HG03039 (cell line): ENCODE data around the gene INPPL1.
"Not testable (repeated sequence)": the region's sequence is repeated elsewhere in the genome, so short reads cannot be mapped to it uniquely, and the experiment has no call there.

Experiments
- ATAC-seq: cut with Tn5 transposase; IDR thresholded peaks from one replicate; pipeline ENCODE4 v1.9.1; 2021; ENCODE audit warnings: mild to moderate bottlenecking, moderate library complexity; ENCODE audit not compliant: unreplicated experiment

Gene INPPL1

GRCh38 chr11:72224564-72225410 is at the start of gene INPPL1:
INPPL1 (plus strand) TSS chr11:72224767; CDS start chr11:72224985, 218 bp downstream.
- no peak for ATAC-seq

- no peak for ATAC-seq
Observed at GRCh38 chr11:72177656-72178055, 46.9 kb upstream of the INPPL1 start.

GRCh38 chr11:72179049-72179803 is 45.3 kb upstream of the INPPL1 start:
- no peak for ATAC-seq

GRCh38 chr11:72179804-72180396 is 44.7 kb upstream of the INPPL1 start:
- no peak for ATAC-seq

- not testable (repeated sequence) for ATAC-seq
Observed at GRCh38 chr11:72180892-72181552, 43.5 kb upstream of the INPPL1 start.

GRCh38 chr11:72181553-72181958 is 43.0 kb upstream of the INPPL1 start:
- ATAC-seq: not testable (repeated sequence)

- no peak for ATAC-seq
Observed at GRCh38 chr11:72188267-72188666, 36.3 kb upstream of the INPPL1 start.

- ATAC-seq: no peak
Observed at GRCh38 chr11:72189455-72190250, 34.9 kb upstream of the INPPL1 start.

- no peak for ATAC-seq
Observed at GRCh38 chr11:72190631-72191071, 33.9 kb upstream of the INPPL1 start.

- ATAC-seq: no peak
Observed at GRCh38 chr11:72191961-72192381, 32.6 kb upstream of the INPPL1 start, which contains the start of gene FOLR1. FOLR1 (plus strand) TSS chr11:72192140; CDS start chr11:72192174, 34 bp downstream.

- ATAC-seq: no peak
Observed at GRCh38 chr11:72195518-72196270, 28.9 kb upstream of the INPPL1 start.

GRCh38 chr11:72201445-72201844 is 23.1 kb upstream of the INPPL1 start:
- not testable (repeated sequence) for ATAC-seq

GRCh38 chr11:72202571-72202970 is 22.0 kb upstream of the INPPL1 start:
- no peak for ATAC-seq

- no peak for ATAC-seq
Observed at GRCh38 chr11:72203163-72203562, 21.4 kb upstream of the INPPL1 start.

GRCh38 chr11:72204886-72205285 is 19.7 kb upstream of the INPPL1 start:
- no peak for ATAC-seq

GRCh38 chr11:72206794-72207193 is 17.8 kb upstream of the INPPL1 start:
- ATAC-seq: not testable (repeated sequence)

GRCh38 chr11:72208281-72208680 is 16.3 kb upstream of the INPPL1 start:
- no peak for ATAC-seq

GRCh38 chr11:72209101-72209500 is 15.5 kb upstream of the INPPL1 start:
- ATAC-seq: no peak

- no peak for ATAC-seq
Observed at GRCh38 chr11:72216638-72217037, 7.9 kb upstream of the INPPL1 start, which contains the start of gene FOLR2. FOLR2 (plus strand) TSS chr11:72216794; CDS start chr11:72218585, 1,791 bp downstream.
